GM18519 (cell line): ENCODE results near the gene CARM1.

Experiments
- ATAC-seq: cut with Tn5 transposase; IDR thresholded peaks from one replicate; pipeline ENCODE4 v1.9.1; 2021; ENCODE audit warnings: mild to moderate bottlenecking, moderate library complexity; ENCODE audit not compliant: unreplicated experiment, low FRiP score

The CARM1 gene

GRCh38 chr19:10964903-10965302 is 93.5 kb downstream of the CARM1 start:
- ATAC-seq, result no peak

- no peak for ATAC-seq
Observed at GRCh38 chr19:10965398-10965797, 94.0 kb downstream of the CARM1 start.

GRCh38 chr19:10966809-10967208 is 95.5 kb downstream of the CARM1 start:
- no peak for ATAC-seq

- no peak for ATAC-seq
Observed at GRCh38 chr19:10968527-10969135, 97.3 kb downstream of the CARM1 start.

- no peak for ATAC-seq
Observed at GRCh38 chr19:10971107-10971726, 99.9 kb downstream of the CARM1 start.
